ENCODE measurements around the gene CLN6.

DNA sequence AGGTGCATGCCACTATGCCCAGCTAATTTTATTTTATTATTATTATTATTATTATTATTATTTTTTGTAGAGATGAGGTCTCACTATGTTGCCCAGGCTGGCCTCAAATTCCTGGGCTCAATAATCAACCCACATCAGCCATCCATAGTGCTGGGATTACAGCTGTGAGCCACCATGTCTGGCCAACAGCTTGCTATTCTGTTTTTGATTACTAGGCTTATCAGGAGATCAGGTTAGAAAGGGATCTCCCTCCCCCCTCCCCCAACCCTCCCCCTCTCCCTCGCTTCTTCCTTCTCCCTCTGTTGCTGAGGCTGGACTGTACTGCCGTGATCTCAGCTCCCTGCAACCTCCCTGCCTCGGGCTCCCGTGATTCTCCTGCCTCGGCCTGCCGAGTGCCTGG is 8.6 kb downstream of the CLN6 start:
- TF ChIP-seq EZH2phosphoT487 (IDR thresholded peaks at IDR 0.05; ENCODE audit: insufficient read depth, low read depth) (no peak), EZH2 (IDR thresholded peaks at IDR 0.05; ENCODE audit: insufficient read depth, poor library complexity, severe bottlenecking) (no peak)

Data from GM23248 (cell line).